HepG2 (cell line): Measurements from ENCODE around the gene OSR1. TPM values are rescaled to one million over a fixed set of nuclear protein-coding genes. Genes with fewer than 3 reads are reported as not detected.

ENCODE experiments used
- CCDC6 ChIP-seq: sonication (generic); formaldehyde crosslinking; IDR thresholded peaks from 2 replicates; pipeline ENCODE4 v1.8.1; 2022; ENCODE audit warnings: mild to moderate bottlenecking, missing genetic modification reagents, moderate library complexity
- CHD2 ChIP-seq: IDR thresholded peaks from 2 replicates; pipeline ENCODE4 v1.6.1; 2011; ENCODE audit warnings: low read depth, low read length, improper control_type of control experiment
- ELF3 ChIP-seq: IDR thresholded peaks from 2 replicates; pipeline ENCODE4 v1.6.1; 2016; ENCODE audit warnings: missing genetic modification reagents, missing compliant biosample characterization
- HOXA5 ChIP-seq: sonication (generic); formaldehyde crosslinking; IDR thresholded peaks from 2 replicates; pipeline ENCODE4 v1.4.0; 2020; ENCODE audit warnings: missing genetic modification reagents
- JUNB ChIP-seq: sonication (generic); formaldehyde crosslinking; IDR thresholded peaks from 2 replicates; pipeline ENCODE4 v1.8.0; 2022; ENCODE audit warnings: missing genetic modification reagents, mild to moderate bottlenecking, borderline replicate concordance
- PITX1 ChIP-seq: sonication (generic); formaldehyde crosslinking; IDR thresholded peaks from 2 replicates; pipeline ENCODE4 v1.5.1; 2020; ENCODE audit warnings: mild to moderate bottlenecking, missing genetic modification reagents
- SIN3B ChIP-seq: fragments of 150-350 bp; IDR thresholded peaks from 2 replicates; pipeline ENCODE4 v1.6.1; 2014; ENCODE audit warnings: low read length
- ZFAT ChIP-seq: sonication (generic); formaldehyde crosslinking; conservative IDR thresholded peaks from 2 replicates; pipeline ENCODE4 v1.8.1; 2023; ENCODE audit warnings: missing genetic modification reagents, inconsistent platforms
- ZNF180 ChIP-seq: sonication (generic); formaldehyde crosslinking; IDR thresholded peaks from 2 replicates; pipeline ENCODE4 v1.4.0; 2020; ENCODE audit warnings: low read depth, missing genetic modification reagents, borderline replicate concordance
- ZNF564 ChIP-seq: sonication (generic); formaldehyde crosslinking; IDR thresholded peaks from 2 replicates; pipeline ENCODE4 v1.8.1; 2023; ENCODE audit warnings: mild to moderate bottlenecking, missing genetic modification reagents
- ZSCAN20 ChIP-seq: sonication (generic); formaldehyde crosslinking; IDR thresholded peaks from 2 replicates; pipeline ENCODE4 v1.4.0; 2020; ENCODE audit warnings: missing genetic modification reagents, mild to moderate bottlenecking, borderline replicate concordance
- polyA plus RNA-seq, 8 experiments: library from polyadenylated mRNA; depleted of rRNA in 3 of 8; stranded (reverse) in 7 of 8; unstranded in 1 of 8; fragments of >200 nt; fragmentation: Illumina TruSeq in 4 of 8; extraction: Trizol in 4 of 8; gene quantifications; 2 replicates each; pipeline versions ENCODE4 v1.2.1 to v1.2.3, GENCODE V29; 2011 to 2016; ENCODE audit warnings: low read depth in 4 of 8, missing spikeins in 1 of 8, mixed read lengths in 1 of 8; ENCODE audit not compliant: insufficient read depth in 1 of 8
- total RNA-seq, 5 experiments: library from RNA; depleted of rRNA; stranded (reverse); fragments of >200 nt; fragmentation: Illumina TruSeq; extraction: Trizol; gene quantifications; 2 replicates each; pipeline ENCODE4 v1.2.3, GENCODE V29; 2016; ENCODE audit warnings: low read depth in 1 of 5
- TF ChIP-seq, protein P1 (sequence below): sonication (generic); formaldehyde crosslinking; conservative IDR thresholded peaks from 2 replicates; pipeline ENCODE4 v1.5.0; 2020; ENCODE audit warnings: missing genetic modification reagents
- TF ChIP-seq, protein P2 (sequence below): sonication (generic); formaldehyde crosslinking; IDR thresholded peaks from 2 replicates; pipeline ENCODE4 v1.5.0; 2020; ENCODE audit warnings: missing genetic modification reagents, mild to moderate bottlenecking, borderline replicate concordance
- TF ChIP-seq, protein P3 (sequence below): sonication (generic); formaldehyde crosslinking; conservative IDR thresholded peaks from 2 replicates; pipeline ENCODE4 v1.8.0; 2022; ENCODE audit warnings: mild to moderate bottlenecking, moderate library complexity, missing genetic modification reagents
- TF ChIP-seq, protein P4 (sequence below), 2 experiments: fragments of 450-650 bp in 1 of 2; sonication (generic) in 1 of 2; formaldehyde crosslinking; IDR thresholded peaks; 2 replicates each; pipeline versions ENCODE4 v1.5.0 to v1.8.0; 2020 to 2022; ENCODE audit warnings: mild to moderate bottlenecking in 1 of 2, missing genetic modification reagents in 1 of 2
- TF ChIP-seq, protein P5 (sequence below): sonication (generic); formaldehyde crosslinking; IDR thresholded peaks from 2 replicates; pipeline ENCODE4 v1.5.1; 2020; ENCODE audit warnings: missing genetic modification reagents, mild to moderate bottlenecking, borderline replicate concordance
- TF ChIP-seq, protein P6 (sequence below): sonication (generic); formaldehyde crosslinking; IDR thresholded peaks from 2 replicates; pipeline ENCODE4 v1.5.1; 2020; ENCODE audit warnings: missing genetic modification reagents, mild to moderate bottlenecking, borderline replicate concordance

The OSR1 gene
- total and polyA plus RNA-seq, 2 of the 13 experiments (the other 11 are each of a cell fraction or from before 2014, with no cell fraction given) = 0.63 to 1.1 TPM

DNA sequence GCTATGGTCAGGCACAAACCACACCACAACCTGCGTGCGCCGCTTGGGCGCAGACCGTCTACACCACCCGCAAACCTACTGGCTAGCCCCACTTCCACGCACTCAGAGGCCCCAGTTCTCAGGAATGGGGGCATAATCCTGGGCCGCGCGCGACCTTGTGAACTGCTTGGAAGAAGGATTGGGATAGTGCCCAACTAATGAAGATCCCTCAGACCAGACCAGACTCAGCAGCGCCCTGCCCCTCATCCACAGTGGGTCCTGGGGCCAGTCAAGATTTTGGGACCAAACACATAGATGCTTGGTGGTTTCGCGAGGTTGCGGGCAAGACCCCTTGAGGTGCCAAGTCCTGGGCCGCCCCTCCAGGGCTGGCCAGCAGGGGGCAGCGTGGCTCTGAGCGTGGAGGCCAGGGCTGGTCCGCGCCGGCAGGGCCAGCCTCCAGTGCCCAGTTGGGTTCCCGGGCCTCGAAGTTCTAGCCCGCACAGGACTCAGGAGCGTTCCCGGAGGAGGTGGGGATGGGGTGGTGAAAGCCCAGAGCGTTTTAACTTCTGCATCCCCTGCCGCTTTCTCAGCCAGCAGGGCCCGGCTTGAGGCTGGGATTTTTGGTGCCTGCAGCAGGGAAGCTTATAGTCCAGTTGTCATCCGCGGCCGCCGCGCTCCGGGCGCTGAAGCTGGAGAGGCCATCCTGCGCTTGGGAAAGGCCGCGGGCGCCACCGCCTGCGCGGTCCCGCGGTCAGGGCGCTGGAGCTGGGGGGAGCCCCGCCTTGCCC, 8.3 kb downstream of the OSR1 start (continued):
- TF ChIP-seq, protein P1, sequence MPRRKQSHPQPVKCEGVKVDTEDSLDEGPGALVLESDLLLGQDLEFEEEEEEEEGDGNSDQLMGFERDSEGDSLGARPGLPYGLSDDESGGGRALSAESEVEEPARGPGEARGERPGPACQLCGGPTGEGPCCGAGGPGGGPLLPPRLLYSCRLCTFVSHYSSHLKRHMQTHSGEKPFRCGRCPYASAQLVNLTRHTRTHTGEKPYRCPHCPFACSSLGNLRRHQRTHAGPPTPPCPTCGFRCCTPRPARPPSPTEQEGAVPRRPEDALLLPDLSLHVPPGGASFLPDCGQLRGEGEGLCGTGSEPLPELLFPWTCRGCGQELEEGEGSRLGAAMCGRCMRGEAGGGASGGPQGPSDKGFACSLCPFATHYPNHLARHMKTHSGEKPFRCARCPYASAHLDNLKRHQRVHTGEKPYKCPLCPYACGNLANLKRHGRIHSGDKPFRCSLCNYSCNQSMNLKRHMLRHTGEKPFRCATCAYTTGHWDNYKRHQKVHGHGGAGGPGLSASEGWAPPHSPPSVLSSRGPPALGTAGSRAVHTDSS (CRISPR knock-in tag) = no peak
- TF ChIP-seq ZFAT = no peak
- no peak for TF ChIP-seq CCDC6 (CRISPR knock-in tag)
- TF ChIP-seq ZNF180 (CRISPR knock-in tag) = no peak
- TF ChIP-seq, protein P2, sequence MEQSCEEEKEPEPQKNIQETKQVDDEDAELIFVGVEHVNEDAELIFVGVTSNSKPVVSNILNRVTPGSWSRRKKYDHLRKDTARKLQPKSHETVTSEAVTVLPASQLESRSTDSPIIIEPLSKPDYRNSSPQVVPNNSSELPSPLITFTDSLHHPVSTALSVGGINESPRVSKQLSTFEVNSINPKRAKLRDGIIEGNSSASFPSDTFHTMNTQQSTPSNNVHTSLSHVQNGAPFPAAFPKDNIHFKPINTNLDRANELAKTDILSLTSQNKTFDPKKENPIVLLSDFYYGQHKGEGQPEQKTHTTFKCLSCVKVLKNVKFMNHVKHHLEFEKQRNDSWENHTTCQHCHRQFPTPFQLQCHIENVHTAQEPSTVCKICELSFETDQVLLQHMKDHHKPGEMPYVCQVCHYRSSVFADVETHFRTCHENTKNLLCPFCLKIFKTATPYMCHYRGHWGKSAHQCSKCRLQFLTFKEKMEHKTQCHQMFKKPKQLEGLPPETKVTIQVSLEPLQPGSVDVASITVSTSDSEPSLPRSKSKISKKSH (CRISPR knock-in tag) = no peak
- no peak for TF ChIP-seq ELF3 (CRISPR knock-in tag)
- TF ChIP-seq, protein P3, sequence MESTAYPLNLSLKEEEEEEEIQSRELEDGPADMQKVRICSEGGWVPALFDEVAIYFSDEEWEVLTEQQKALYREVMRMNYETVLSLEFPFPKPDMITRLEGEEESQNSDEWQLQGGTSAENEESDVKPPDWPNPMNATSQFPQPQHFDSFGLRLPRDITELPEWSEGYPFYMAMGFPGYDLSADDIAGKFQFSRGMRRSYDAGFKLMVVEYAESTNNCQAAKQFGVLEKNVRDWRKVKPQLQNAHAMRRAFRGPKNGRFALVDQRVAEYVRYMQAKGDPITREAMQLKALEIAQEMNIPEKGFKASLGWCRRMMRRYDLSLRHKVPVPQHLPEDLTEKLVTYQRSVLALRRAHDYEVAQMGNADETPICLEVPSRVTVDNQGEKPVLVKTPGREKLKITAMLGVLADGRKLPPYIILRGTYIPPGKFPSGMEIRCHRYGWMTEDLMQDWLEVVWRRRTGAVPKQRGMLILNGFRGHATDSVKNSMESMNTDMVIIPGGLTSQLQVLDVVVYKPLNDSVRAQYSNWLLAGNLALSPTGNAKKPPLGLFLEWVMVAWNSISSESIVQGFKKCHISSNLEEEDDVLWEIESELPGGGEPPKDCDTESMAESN (CRISPR knock-in tag) = no peak
- TF ChIP-seq, protein P4, sequence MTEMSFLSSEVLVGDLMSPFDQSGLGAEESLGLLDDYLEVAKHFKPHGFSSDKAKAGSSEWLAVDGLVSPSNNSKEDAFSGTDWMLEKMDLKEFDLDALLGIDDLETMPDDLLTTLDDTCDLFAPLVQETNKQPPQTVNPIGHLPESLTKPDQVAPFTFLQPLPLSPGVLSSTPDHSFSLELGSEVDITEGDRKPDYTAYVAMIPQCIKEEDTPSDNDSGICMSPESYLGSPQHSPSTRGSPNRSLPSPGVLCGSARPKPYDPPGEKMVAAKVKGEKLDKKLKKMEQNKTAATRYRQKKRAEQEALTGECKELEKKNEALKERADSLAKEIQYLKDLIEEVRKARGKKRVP (CRISPR knock-in tag; IDR thresholded peaks at IDR 0.05) = no peak
- TF ChIP-seq, protein P5, sequence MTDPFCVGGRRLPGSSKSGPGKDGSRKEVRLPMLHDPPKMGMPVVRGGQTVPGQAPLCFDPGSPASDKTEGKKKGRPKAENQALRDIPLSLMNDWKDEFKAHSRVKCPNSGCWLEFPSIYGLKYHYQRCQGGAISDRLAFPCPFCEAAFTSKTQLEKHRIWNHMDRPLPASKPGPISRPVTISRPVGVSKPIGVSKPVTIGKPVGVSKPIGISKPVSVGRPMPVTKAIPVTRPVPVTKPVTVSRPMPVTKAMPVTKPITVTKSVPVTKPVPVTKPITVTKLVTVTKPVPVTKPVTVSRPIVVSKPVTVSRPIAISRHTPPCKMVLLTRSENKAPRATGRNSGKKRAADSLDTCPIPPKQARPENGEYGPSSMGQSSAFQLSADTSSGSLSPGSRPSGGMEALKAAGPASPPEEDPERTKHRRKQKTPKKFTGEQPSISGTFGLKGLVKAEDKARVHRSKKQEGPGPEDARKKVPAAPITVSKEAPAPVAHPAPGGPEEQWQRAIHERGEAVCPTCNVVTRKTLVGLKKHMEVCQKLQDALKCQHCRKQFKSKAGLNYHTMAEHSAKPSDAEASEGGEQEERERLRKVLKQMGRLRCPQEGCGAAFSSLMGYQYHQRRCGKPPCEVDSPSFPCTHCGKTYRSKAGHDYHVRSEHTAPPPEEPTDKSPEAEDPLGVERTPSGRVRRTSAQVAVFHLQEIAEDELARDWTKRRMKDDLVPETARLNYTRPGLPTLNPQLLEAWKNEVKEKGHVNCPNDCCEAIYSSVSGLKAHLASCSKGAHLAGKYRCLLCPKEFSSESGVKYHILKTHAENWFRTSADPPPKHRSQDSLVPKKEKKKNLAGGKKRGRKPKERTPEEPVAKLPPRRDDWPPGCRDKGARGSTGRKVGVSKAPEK (CRISPR knock-in tag) = no peak
- no peak for TF ChIP-seq HOXA5 (CRISPR knock-in tag)
- no peak for TF ChIP-seq ZSCAN20 (CRISPR knock-in tag)
- TF ChIP-seq ZNF564 (CRISPR knock-in tag) = no peak
- TF ChIP-seq, protein P6, sequence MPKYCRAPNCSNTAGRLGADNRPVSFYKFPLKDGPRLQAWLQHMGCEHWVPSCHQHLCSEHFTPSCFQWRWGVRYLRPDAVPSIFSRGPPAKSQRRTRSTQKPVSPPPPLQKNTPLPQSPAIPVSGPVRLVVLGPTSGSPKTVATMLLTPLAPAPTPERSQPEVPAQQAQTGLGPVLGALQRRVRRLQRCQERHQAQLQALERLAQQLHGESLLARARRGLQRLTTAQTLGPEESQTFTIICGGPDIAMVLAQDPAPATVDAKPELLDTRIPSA (CRISPR knock-in tag) = no peak
- TF ChIP-seq JUNB (CRISPR knock-in tag) = no peak
- no peak for TF ChIP-seq SIN3B
- no peak for TF ChIP-seq PITX1 (CRISPR knock-in tag)
- TF ChIP-seq CHD2 = no peak
